Type B pancreatic cell (in vitro differentiated cells): ENCODE measurements around the gene THBS1. TPM values are rescaled to one million over a fixed set of nuclear protein-coding genes. Genes with fewer than 3 reads are reported as not detected.

Experiments used
- DNase-seq: peaks from one replicate; pipeline ENCODE4 v3.0.0; 2021; ENCODE audit warnings: mixed read lengths; ENCODE audit not compliant: unreplicated experiment; ENCODE audit errors: extremely low spot score
- H3K27ac Mint-ChIP-seq: 2 replicates; pipeline ENCODE4 v1.8.0; 2021; ENCODE audit warnings: mild to moderate bottlenecking, mixed read lengths
- H3K27me3 Mint-ChIP-seq: 2 replicates; pipeline ENCODE4 v1.8.0; 2021; ENCODE audit warnings: mixed read lengths
- H3K36me3 Mint-ChIP-seq: 2 replicates; pipeline ENCODE4 v1.8.0; 2021; ENCODE audit warnings: mixed read lengths
- H3K4me1 Mint-ChIP-seq: one replicate; pipeline ENCODE4 v1.8.0; 2021; ENCODE audit warnings: mixed read lengths; ENCODE audit not compliant: unreplicated experiment
- H3K4me3 Mint-ChIP-seq: 2 replicates; pipeline ENCODE4 v1.8.0; 2021; ENCODE audit warnings: mild to moderate bottlenecking, mixed read lengths
- H3K9me3 Mint-ChIP-seq: 2 replicates; pipeline ENCODE4 v1.8.0; 2021; ENCODE audit warnings: mixed read lengths
- CTCF ChIP-seq: fragments of 200-600 bp; sonication (generic); conservative IDR thresholded peaks from 2 replicates; pipeline ENCODE4 v1.5.0; 2021; ENCODE audit warnings: antibody characterized with exemption, mild to moderate bottlenecking
- total RNA-seq: library from RNA; stranded (reverse); gene quantifications from 2 replicates; pipeline ENCODE4 v1.2.1, GENCODE V29; 2021; ENCODE audit warnings: low replicate concordance

The THBS1 gene
- total RNA-seq, 1 donor from 2014 or later: 137 TPM

DNA sequence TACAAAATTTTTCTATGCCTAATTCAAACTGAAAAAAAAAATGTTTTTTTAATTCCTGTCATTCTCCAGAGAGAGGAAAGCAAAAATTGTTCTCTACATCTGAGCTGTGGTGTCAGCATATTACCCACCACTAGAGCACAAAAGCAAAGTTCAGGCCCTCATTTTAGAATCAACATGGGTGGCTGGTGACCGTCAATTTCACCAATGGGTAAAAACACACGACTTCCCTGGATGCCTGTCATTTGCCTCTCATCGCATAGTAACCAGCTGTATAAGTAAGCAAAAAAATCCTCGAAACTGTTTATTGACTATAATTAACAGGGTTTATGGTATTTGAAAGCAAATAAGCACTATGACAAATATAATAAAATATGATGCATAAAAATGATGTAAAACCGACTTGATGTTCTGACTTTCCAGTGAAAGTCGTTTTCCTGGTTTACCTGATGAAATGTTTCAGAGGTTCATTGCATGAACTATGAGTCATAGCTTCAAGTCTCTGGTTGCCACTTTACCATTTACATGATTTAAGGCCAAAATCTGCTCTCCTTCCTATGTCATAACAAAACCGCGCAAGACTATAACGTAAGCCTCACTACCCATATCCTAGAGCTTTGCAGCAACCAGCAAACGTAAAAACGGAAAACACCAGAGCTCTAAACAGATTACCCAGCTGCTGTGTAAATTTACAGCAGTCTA lies 60.5 kb downstream of the THBS1 start:
- no peak overlapping the region for H3K4me3 Mint-ChIP-seq
- H3K36me3 Mint-ChIP-seq: no peaks in the 10 kb centered on the region
- peak; percentile 51 for TF ChIP-seq CTCF
- no peaks in the 10 kb centered on the region for H3K27me3 Mint-ChIP-seq
- DNase-seq: no peak
- no peaks in the 10 kb centered on the region for H3K9me3 Mint-ChIP-seq
- peaks cover 23% of the 10 kb centered on the region for H3K4me1 Mint-ChIP-seq
- H3K27ac Mint-ChIP-seq: peak overlapping the region; percentile 26

- Mint-ChIP-seq H3K4me3 (no peak overlapping the region), H3K27ac (peak overlapping the region; percentile 53), H3K36me3 (no peaks in the 10 kb centered on the region), H3K9me3 (no peaks in the 10 kb centered on the region), H3K27me3 (no peaks in the 10 kb centered on the region), H3K4me1 (peaks cover 23% of the 10 kb centered on the region)
- no peak for DNase-seq
- no peak for TF ChIP-seq CTCF
These were observed 61.2 kb downstream of the THBS1 start for GRCh38 chr15:39642011-39642640.

DNA sequence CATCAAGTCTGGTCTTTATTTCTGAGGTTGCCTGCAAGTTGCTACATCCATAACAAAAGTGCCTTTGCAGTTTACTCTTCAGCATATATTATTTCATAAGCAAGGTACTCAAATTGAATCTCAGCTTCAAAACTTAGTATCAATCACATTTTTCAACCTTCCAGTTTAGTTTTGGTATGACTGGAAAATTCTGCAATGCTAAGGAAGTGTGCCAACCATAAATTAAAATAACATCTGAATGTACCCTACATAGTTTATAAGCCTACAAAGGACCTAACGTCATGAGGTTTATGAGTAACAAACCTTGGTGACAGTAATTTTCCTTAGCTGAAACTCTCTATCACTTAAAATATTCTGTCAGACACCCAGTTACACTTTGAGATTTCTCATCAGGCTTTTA lies 62.8 kb downstream of the THBS1 start:
- no peak for DNase-seq
- H3K4me3 Mint-ChIP-seq: no peak overlapping the region
- H3K4me1 Mint-ChIP-seq: peaks cover 23% of the 10 kb centered on the region
- H3K27ac Mint-ChIP-seq: no peak overlapping the region
- H3K9me3 Mint-ChIP-seq: no peaks in the 10 kb centered on the region
- no peak for TF ChIP-seq CTCF
- H3K27me3 Mint-ChIP-seq: no peaks in the 10 kb centered on the region
- no peaks in the 10 kb centered on the region for H3K36me3 Mint-ChIP-seq

GRCh38 chr15:39644136-39644535 lies 63.3 kb downstream of the THBS1 start:
- H3K36me3 Mint-ChIP-seq: no peaks in the 10 kb centered on the region
- DNase-seq: no peak
- peaks cover 23% of the 10 kb centered on the region for H3K4me1 Mint-ChIP-seq
- no peaks in the 10 kb centered on the region for H3K27me3 Mint-ChIP-seq
- no peak overlapping the region for H3K27ac Mint-ChIP-seq
- no peak overlapping the region for H3K4me3 Mint-ChIP-seq
- no peaks in the 10 kb centered on the region for H3K9me3 Mint-ChIP-seq
- TF ChIP-seq CTCF: no peak

DNA sequence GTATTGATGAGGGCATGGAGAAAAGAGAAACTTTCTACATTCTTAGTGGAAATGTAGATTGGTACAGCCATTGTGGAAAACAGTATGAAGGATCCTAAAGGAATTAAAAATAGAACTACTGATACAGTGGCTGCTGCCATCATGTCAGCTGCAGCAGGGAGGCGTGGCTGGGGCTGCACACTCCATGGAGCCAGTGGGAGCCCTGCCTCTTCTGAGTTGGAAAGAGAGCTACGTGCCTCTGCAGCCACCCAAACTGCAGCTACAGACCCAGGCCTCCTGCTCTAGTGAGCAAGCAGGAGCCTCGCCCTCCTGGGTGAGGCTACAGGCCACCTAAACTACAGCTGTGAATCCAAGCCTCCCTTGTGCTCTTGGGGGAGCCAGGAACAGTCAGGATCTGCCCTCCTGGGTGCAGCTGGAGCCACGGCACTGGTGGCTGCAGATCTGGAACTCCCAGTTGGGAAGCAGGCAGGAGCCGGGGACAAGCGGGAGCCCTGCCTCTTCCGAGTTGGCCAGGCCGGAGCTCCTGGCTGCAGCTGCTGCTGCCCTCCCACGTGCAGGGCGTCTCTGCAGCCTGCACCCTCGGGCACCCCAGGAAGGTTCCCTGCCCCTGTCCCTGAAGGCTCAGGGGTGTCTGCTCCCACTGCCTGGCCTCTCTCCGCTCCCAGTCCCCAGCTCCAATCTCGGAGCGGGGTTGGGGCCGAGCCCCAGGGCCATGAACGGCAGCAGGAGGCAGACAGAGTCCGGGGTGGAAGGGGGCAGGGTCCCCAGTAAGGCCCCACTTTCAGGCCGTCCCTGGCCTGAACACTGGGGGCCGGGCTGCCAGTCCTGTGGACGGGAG lies 64.5 kb downstream of the THBS1 start:
- no peak for TF ChIP-seq CTCF
- Mint-ChIP-seq H3K4me1 (peaks cover 23% of the 10 kb centered on the region), H3K36me3 (no peaks in the 10 kb centered on the region), H3K27me3 (no peaks in the 10 kb centered on the region), H3K4me3 (no peak overlapping the region), H3K27ac (no peak overlapping the region), H3K9me3 (no peaks in the 10 kb centered on the region)
- DNase-seq: no peak
